ENCODE measurements around the gene PKD1L1. TPM values are rescaled to one million over a fixed set of nuclear protein-coding genes. Genes with fewer than 3 reads are reported as not detected.
A peak's percentile ranks its signal among the peaks of the same experiment; 100 is the strongest.
"Not testable (repeated sequence)": the region's sequence is repeated elsewhere in the genome, so short reads cannot be mapped to it uniquely, and the experiment has no call there.

PKD1L1 gene
- total and polyA plus RNA-seq, 8 donors, result 0.13 to 0.67 (median 0.34) TPM

DNA sequence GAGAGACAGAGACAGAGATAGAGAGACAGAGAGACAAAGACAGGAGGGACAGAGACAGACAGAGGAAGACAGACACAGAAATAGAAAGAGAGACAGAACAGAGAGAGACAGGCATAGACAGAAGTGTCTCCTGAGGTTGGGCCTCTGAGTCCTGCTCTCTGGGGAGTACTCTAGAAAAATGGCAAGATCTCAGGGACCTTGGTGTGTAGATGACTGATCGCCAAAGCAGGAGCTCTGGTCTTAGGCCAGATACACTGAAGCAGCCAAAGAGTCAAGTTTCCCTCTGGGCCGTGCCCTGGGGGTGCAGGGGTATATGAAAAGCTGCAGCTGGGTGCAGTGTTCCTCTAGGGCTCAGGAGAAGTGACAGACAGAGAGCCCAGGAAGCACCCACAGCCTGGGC lies 189.7 kb downstream of the PKD1L1 start:
- Histone ChIP-seq H3K4me3 (no peak overlapping the region), H3K9me3 (no peaks in the 10 kb centered on the region), H3K36me3 (no peaks in the 10 kb centered on the region), H3K27ac (peak overlapping the region; percentile 37 to 49), H3K4me1 (no peaks in the 10 kb centered on the region), H3K27me3 (no peaks in the 10 kb centered on the region)
- TF ChIP-seq, protein P1, sequence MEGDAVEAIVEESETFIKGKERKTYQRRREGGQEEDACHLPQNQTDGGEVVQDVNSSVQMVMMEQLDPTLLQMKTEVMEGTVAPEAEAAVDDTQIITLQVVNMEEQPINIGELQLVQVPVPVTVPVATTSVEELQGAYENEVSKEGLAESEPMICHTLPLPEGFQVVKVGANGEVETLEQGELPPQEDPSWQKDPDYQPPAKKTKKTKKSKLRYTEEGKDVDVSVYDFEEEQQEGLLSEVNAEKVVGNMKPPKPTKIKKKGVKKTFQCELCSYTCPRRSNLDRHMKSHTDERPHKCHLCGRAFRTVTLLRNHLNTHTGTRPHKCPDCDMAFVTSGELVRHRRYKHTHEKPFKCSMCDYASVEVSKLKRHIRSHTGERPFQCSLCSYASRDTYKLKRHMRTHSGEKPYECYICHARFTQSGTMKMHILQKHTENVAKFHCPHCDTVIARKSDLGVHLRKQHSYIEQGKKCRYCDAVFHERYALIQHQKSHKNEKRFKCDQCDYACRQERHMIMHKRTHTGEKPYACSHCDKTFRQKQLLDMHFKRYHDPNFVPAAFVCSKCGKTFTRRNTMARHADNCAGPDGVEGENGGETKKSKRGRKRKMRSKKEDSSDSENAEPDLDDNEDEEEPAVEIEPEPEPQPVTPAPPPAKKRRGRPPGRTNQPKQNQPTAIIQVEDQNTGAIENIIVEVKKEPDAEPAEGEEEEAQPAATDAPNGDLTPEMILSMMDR (IDR thresholded peaks at IDR 0.05), result no peak
- DNase-seq (no peak), ATAC-seq (no peak)
- intact Hi-C loops (cut with DNase I), result no loop called here

DNA sequence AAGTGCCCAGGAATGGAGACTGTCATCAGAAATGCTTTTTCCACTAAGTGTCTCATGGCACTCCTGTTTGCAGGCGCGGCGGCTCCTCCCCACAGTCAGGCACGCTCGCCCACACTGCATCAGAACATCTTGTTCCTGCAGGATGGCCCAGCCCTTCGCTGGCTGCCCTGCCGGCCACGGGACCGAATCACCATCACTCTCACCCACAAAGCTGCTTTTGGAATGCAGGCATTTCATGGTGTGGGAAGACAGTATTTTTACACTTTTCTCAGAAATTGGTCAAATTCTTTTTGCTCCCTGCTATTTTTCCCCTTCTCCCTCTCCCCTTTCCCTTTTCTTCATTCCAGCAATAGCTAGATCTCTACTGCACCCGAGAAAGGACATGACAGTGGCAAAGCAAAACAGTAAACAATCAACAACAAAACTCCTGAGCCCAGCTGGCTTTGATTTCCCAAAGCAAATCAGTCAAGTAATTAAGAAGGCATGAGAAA lies 190.3 kb downstream of the PKD1L1 start:
- Histone ChIP-seq H3K4me3 (no peak overlapping the region), H3K9me3 (no peaks in the 10 kb centered on the region), H3K27ac (peak overlapping the region; percentile 37 to 49), H3K27me3 (no peaks in the 10 kb centered on the region), H3K4me1 (no peaks in the 10 kb centered on the region), H3K36me3 (no peaks in the 10 kb centered on the region)
- ATAC-seq (peak; percentile 88), DNase-seq (peak in 1 of 4 donors; percentile 64)
- intact Hi-C loops (cut with DNase I), result no loop called here
- TF ChIP-seq, protein P1 (IDR thresholded peaks at IDR 0.05), result no peak

DNA sequence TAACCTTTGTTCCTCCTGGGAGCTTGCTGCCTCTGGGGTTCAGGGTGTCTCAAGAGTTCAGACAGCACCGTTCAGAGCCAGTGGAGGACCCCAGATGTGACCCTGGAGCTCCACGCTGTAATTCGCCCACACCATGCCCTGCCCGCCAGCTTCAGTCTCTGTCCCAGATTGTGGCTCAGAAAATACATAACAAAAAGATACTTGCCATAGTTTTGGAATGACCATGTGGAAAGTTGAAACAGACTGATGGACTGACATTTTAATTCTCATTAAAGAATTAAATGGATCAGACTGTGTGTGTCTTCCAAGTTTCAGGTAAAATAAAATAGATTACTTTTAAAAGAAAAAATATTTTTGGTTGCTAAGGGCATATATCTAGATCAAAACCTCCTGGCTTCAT lies 191.6 kb downstream of the PKD1L1 start:
- intact Hi-C loops (cut with DNase I), result no loop called here
- Histone ChIP-seq H3K36me3 (no peaks in the 10 kb centered on the region), H3K4me1 (no peaks in the 10 kb centered on the region), H3K27ac (no peak overlapping the region), H3K9me3 (no peaks in the 10 kb centered on the region), H3K27me3 (no peaks in the 10 kb centered on the region), H3K4me3 (no peak overlapping the region)
- DNase-seq (no peak), ATAC-seq (no peak)
- TF ChIP-seq, protein P1 (IDR thresholded peaks at IDR 0.05), result no peak

GRCh38 chr7:47755248-47755647 lies 193.0 kb downstream of the PKD1L1 start:
- Histone ChIP-seq H3K9me3 (no peaks in the 10 kb centered on the region), H3K27ac (no peak overlapping the region), H3K27me3 (no peaks in the 10 kb centered on the region), H3K4me3 (no peak overlapping the region), H3K36me3 (no peaks in the 10 kb centered on the region), H3K4me1 (no peaks in the 10 kb centered on the region)
- DNase-seq (no peak), ATAC-seq (no peak)
- TF ChIP-seq, protein P1 (IDR thresholded peaks at IDR 0.05), result no peak
- intact Hi-C loops (cut with DNase I), result no loop called here

DNA sequence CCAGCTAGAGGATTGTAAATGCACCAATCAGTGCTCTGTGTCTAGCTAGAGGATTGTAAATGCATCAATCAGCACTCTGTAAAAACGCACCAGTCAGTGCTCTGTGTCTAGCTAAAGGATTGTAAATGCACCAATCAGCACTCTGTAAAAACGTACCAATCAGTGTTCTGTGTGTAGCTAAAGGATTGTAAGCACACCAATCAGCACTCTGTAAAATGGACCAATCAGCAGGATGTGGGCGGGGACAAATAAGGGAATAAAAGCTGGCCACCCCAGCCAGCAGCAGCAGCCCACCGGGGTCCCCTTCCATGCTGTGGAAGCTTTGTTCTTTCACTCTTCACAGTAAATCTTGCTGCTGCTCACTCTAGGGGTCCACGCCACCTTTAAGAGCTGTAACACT lies 196.5 kb downstream of the PKD1L1 start:
- ATAC-seq; DNase-seq; H3K27me3 ChIP-seq; H3K27ac ChIP-seq; intact Hi-C loops (cut with DNase I); H3K4me3 ChIP-seq; H3K9me3 ChIP-seq; H3K36me3 ChIP-seq; H3K4me1 ChIP-seq: not testable (repeated sequence)

GRCh38 chr7:47751043-47751442 lies 197.2 kb downstream of the PKD1L1 start:
- no peak for ATAC-seq
- intact Hi-C loops (cut with DNase I), result no loop called here
- Histone ChIP-seq H3K27me3 (no peaks in the 10 kb centered on the region), H3K4me3 (no peak overlapping the region), H3K9me3 (no peaks in the 10 kb centered on the region), H3K27ac (no peak overlapping the region), H3K36me3 (no peaks in the 10 kb centered on the region), H3K4me1 (no peaks in the 10 kb centered on the region)
- DNase-seq, result no peak
- TF ChIP-seq, protein P1 (IDR thresholded peaks at IDR 0.05), result no peak
